ENCODE measurements around the gene TRMT10B.
"Not testable (repeated sequence)": the region's sequence is repeated elsewhere in the genome, so short reads cannot be mapped to it uniquely, and the experiment has no call there.

The TRMT10B gene

DNA sequence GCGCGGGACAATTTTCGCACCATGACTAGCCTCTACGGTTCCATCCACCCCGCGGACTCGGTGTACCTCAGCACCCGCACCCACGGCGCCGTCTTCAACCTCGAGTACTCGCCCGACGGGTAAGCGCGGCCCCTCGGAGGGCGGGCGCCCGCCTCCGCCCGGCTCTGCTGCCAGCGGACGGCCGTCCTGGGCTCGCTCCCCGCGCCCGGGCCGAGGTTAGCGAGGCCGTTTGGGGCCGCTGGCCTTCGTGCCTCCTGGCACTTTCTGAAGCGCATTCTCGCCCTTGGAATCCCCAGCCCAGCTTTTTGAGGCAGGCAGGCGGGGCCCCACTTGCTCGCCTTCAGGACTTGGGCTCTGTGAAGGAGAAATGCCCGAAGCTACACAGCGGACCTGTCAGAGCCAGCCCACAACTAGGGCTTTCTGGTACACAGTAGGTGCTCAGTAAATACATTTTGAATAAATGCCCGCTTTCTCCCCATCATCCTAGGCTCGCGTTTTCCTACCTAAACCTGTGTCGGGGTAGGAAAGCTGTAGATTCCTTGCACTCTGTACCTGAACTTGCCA is 47.8 kb downstream of the TRMT10B start:
- peak; percentile 40 for DNase-seq (ENCODE audit: low read depth)

- DNase-seq (ENCODE audit: low read depth): peak; percentile 4
These were observed 48.5 kb downstream of the TRMT10B start for GRCh38 chr9:37801959-37802711.

GRCh38 chr9:37806271-37806670 is 52.7 kb downstream of the TRMT10B start:
- no peak for DNase-seq (ENCODE audit: low read depth)

GRCh38 chr9:37809676-37810075 is 56.1 kb downstream of the TRMT10B start:
- not testable (repeated sequence) for DNase-seq (ENCODE audit: low read depth)

GRCh38 chr9:37811906-37812476 is 58.4 kb downstream of the TRMT10B start:
- no peak for DNase-seq (ENCODE audit: low read depth)

- DNase-seq (ENCODE audit: low read depth): no peak
These were observed 59.3 kb downstream of the TRMT10B start for GRCh38 chr9:37812773-37813379.

DNA sequence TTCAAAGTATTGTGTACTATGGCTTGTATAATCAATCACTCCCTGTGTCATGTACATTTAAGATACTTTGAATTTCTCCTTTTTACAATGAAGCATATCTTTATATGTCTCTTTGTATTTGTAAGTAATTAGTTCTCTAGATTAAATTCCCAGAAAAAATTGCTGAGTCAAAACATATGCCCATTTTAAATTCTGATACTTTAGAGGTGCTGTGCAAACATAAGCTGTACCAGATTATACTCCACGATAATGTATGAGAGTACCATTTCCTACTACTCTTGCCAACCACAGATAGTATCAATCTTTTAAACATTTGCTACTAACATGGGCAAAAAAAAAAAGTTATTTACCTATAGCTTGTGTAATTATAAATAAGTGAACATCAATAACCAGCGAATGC is 65.2 kb downstream of the TRMT10B start:
- DNase-seq (ENCODE audit: low read depth): no peak

DNA sequence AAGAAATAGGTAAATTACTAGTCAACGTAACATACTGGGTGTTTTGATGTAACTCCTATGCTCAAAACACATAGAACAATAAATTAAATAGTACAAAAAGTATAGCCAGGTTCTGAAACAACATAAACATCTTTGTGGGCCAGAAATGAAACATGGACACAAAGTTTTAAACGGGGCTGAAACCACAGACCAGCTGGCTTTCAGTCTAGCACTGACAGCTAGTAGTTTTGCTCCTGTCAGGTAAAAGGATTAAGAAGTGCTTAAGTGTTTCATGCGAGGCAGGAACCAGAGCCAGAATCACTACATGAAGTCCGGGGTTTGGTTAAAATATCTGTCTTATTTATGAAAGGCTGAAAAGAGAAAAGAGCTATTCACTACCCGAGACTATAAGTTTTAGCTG is 66.5 kb downstream of the TRMT10B start:
- DNase-seq (ENCODE audit: low read depth): no peak

- not testable (repeated sequence) for DNase-seq (ENCODE audit: low read depth)
These were observed 71.6 kb downstream of the TRMT10B start for GRCh38 chr9:37825174-37825573.

GRCh38 chr9:37827483-37828165 is 74.0 kb downstream of the TRMT10B start:
- DNase-seq (ENCODE audit: low read depth): no peak
